GM19193 (cell line): ENCODE results near the gene ADRA2C.

Source experiments
- POLR2A ChIP-seq: IDR thresholded peaks from 4 replicates; pipeline ENCODE4 v1.6.1; 2011; ENCODE audit not compliant: insufficient read depth, insufficient read length; ENCODE audit errors: extremely low read depth

Gene ADRA2C

DNA sequence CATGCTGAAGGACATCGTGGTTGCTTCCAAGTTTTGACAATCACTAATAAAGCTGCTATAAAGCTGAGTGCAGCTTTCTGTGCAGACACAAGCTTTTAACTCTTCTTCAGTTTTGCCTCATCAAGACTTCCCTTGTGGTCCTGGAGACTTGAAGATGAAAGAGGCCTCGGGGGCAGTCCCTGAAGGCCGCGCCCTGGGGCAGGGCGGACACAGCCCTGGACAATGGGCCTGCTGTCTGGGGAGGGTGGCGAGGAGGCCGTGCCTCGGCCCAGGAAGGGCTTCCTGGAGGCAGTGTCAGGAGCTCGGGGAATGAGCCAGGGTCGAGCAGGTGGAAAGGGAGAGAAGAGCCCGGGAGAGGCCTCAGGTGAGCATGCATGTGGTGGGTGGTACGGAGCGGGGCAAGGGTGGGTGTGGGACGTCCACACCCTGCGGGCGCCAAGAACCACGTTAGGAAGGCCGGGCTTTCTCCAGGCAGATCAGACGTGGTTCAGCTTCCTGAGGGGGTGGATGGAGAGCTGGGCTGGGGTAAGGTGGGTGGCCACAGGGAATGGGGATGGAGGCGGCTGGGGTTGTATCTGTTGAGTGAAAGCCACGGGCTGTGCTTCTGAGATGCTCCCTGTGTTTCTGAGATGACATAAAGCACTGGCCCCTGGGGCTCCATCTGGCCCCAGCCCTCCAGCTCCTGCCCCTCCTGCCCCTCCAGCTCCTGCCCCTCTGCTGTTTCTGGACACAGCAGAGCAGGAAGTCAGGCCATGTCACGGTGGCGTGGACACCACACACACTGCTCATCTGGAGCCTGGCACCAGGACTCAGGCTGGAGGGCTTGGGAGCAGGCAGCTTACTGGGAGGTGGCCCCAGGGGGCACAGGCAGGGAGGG lies 21.5 kb downstream of the ADRA2C start:
- no peak for TF ChIP-seq POLR2A

- no peak for TF ChIP-seq POLR2A
Observed at GRCh38 chr4:3788366-3788660, 22.1 kb downstream of the ADRA2C start.

- no peak for TF ChIP-seq POLR2A
Observed at GRCh38 chr4:3789587-3789986, 23.4 kb downstream of the ADRA2C start.

- TF ChIP-seq POLR2A: no peak
Observed at GRCh38 chr4:3790006-3790561, 23.9 kb downstream of the ADRA2C start.

DNA sequence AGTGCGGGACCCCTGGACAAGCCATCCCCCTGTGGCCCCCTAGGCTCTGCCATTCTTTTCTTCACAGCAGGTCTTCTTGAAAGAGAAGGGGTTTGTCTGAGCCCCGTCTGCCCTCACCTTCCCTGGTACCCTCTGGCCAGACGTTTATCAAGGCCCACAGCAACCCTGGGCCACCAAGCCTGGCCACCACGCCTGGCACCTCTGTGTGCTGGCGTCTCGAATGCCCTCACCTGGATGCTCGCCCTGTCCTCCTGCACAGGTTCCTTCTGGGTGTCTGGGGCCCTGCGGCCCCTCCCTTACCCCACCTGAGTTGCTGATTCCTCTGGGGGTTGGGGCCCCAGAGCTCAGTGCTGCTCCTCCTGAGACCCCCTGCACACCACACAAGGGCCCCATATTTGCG lies 25.1 kb downstream of the ADRA2C start:
- TF ChIP-seq POLR2A: no peak

GRCh38 chr4:3791910-3792542 lies 25.8 kb downstream of the ADRA2C start:
- TF ChIP-seq POLR2A: no peak

GRCh38 chr4:3792813-3793212 lies 26.6 kb downstream of the ADRA2C start:
- TF ChIP-seq POLR2A: no peak

- TF ChIP-seq POLR2A: no peak
Observed at GRCh38 chr4:3793545-3793944, 27.4 kb downstream of the ADRA2C start.

DNA sequence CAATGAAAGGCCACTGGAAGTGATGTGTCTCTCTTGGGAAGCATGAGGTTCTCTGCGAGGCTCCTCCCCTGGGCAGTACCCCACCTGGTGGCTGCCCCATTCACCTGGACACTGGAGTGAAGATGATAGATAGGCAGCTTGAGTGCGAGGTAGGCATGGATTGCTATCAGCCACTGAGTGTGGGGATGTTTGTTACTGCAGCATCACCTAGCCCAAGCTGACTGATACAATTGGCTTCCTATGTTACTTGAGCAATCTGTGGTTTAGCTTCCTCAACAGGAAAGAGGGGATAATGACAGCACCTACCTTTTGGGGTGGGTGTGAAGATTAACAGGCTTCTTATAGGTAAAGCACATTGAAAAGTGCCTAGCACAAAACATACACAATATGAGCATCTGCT lies 30.8 kb downstream of the ADRA2C start:
- no peak for TF ChIP-seq POLR2A

GRCh38 chr4:3797831-3798790 lies 31.9 kb downstream of the ADRA2C start:
- TF ChIP-seq POLR2A: no peak

GRCh38 chr4:3799496-3799895 lies 33.3 kb downstream of the ADRA2C start:
- TF ChIP-seq POLR2A: no peak

- TF ChIP-seq POLR2A: no peak
Observed at GRCh38 chr4:3800351-3800750, 34.2 kb downstream of the ADRA2C start.

- no peak for TF ChIP-seq POLR2A
Observed at GRCh38 chr4:3801521-3801920, 35.3 kb downstream of the ADRA2C start.

DNA sequence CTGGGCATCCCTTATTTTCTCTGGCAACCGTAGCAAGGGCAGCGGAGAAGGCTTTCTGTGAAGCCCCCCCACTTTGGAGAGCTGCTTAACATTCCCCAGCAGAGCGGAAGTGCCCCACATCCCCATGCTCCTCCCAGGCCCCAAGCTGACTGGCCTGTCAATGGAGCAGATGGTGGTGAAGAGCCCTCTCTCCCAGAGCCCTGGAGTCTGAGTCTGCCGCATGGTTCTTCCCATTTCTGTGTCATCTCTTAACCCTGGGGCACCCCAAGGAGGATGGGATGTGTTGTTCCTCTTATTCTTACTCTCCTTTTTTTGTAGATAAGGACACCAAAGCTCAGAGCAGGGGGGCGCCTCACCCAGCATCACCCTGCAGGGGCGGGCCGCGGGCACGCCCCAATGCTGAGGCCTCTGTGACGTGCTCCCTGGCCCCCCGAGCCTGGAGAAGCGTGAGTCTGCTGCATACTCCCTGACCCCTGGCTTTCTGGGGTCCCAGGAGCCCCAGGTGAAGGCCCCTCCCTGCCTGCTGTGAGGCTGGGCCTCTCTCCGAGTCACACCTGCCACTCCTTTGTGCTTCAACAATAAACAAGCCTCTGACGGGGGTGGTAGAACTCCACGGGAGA lies 35.9 kb downstream of the ADRA2C start:
- TF ChIP-seq POLR2A: no peak
